ENCODE data around the gene AKR7A2.
"Not testable (repeated sequence)": the region's sequence is repeated elsewhere in the genome, so short reads cannot be mapped to it uniquely, and the experiment has no call there.

Gene AKR7A2

GRCh38 chr1:19324665-19324990 lies 12.7 kb upstream of the AKR7A2 start:
- no peak for DNase-seq

- no peak for DNase-seq
Observed at GRCh38 chr1:19323987-19324664, 12.2 kb upstream of the AKR7A2 start.

- DNase-seq, result no peak
Observed at GRCh38 chr1:19322481-19322880, 10.5 kb upstream of the AKR7A2 start.

GRCh38 chr1:19321071-19321470 lies 9.1 kb upstream of the AKR7A2 start:
- DNase-seq, result no peak

- DNase-seq, result no peak
Observed at GRCh38 chr1:19319196-19319595, 7.3 kb upstream of the AKR7A2 start.

- no peak for DNase-seq
Observed at GRCh38 chr1:19317126-19317910, 5.4 kb upstream of the AKR7A2 start.

GRCh38 chr1:19315378-19316198 lies 3.6 kb upstream of the AKR7A2 start:
- DNase-seq, result no peak

GRCh38 chr1:19313961-19314882 lies 2.3 kb upstream of the AKR7A2 start:
- no peak for DNase-seq

- no peak for DNase-seq
Observed at GRCh38 chr1:19313636-19313959, 1.7 kb upstream of the AKR7A2 start.

- DNase-seq, result no peak
Observed at GRCh38 chr1:19312782-19313635, 1.1 kb upstream of the AKR7A2 start.

- DNase-seq, result no peak
Observed at GRCh38 chr1:19311503-19311930, 427 bp downstream of the AKR7A2 start.

- no peak for DNase-seq
Observed at GRCh38 chr1:19310720-19311502, 1.0 kb downstream of the AKR7A2 start.

GRCh38 chr1:19310061-19310460 lies 1.9 kb downstream of the AKR7A2 start:
- no peak for DNase-seq

GRCh38 chr1:19309123-19309813 lies 2.7 kb downstream of the AKR7A2 start:
- no peak for DNase-seq

- no peak for DNase-seq
Observed at GRCh38 chr1:19308509-19308907, 3.4 kb downstream of the AKR7A2 start.

GRCh38 chr1:19307794-19308508 lies 4.0 kb downstream of the AKR7A2 start:
- no peak for DNase-seq

GRCh38 chr1:19306941-19307340 lies 5.0 kb downstream of the AKR7A2 start:
- no peak for DNase-seq

GRCh38 chr1:19305880-19306279 lies 6.1 kb downstream of the AKR7A2 start:
- DNase-seq, result no peak

GRCh38 chr1:19304081-19304480 lies 7.9 kb downstream of the AKR7A2 start:
- DNase-seq, result not testable (repeated sequence)

- DNase-seq, result no peak
Observed at GRCh38 chr1:19300211-19300610, 11.7 kb downstream of the AKR7A2 start.
